Hepatocyte (in vitro differentiated cells): Measurements from ENCODE around the gene ZFAND2A. TPM values are rescaled to one million over a fixed set of nuclear protein-coding genes. Genes with fewer than 3 reads are reported as not detected.
A peak's percentile ranks its signal among the peaks of the same experiment; 100 is the strongest.

Experiments used
- DNase-seq: peaks from one replicate; pipeline ENCODE4 v3.0.0-alpha.2; 2016; ENCODE audit warnings: low spot score
- H2AFZ ChIP-seq: fragments of 200-600 bp; sonication (generic); 2 replicates; pipeline ENCODE4 v1.6.0; 2016; ENCODE audit warnings: antibody characterized with exemption, mild to moderate bottlenecking
- H3K27ac ChIP-seq: fragments of 200-600 bp; sonication (generic); 2 replicates; pipeline ENCODE4 v1.5.1; 2016; ENCODE audit warnings: mild to moderate bottlenecking
- H3K27me3 ChIP-seq: fragments of 200-600 bp; sonication (generic); 2 replicates; pipeline ENCODE4 v1.6.1; 2016
- H3K36me3 ChIP-seq: fragments of 200-600 bp; sonication (generic); replicated peaks from 2 replicates; pipeline ENCODE4 v1.5.1; 2016; ENCODE audit warnings: low read depth; ENCODE audit not compliant: insufficient read depth
- H3K4me1 ChIP-seq: fragments of 200-600 bp; sonication (generic); 2 replicates; pipeline ENCODE4 v1.5.1; 2016; ENCODE audit warnings: mild to moderate bottlenecking, moderate library complexity; ENCODE audit not compliant: insufficient read depth
- H3K4me2 ChIP-seq: fragments of 200-600 bp; sonication (generic); 2 replicates; pipeline ENCODE4 v1.6.0; 2016
- H3K4me3 ChIP-seq: fragments of 200-600 bp; sonication (generic); 2 replicates; pipeline ENCODE4 v1.5.1; 2016; ENCODE audit warnings: mild to moderate bottlenecking
- H3K79me2 ChIP-seq: fragments of 200-600 bp; sonication (generic); 2 replicates; pipeline ENCODE4 v1.6.0; 2017; ENCODE audit warnings: mild to moderate bottlenecking
- H3K9me2 ChIP-seq: fragments of 200-600 bp; sonication (generic); replicated peaks from 2 replicates; pipeline ENCODE4 v1.6.0; 2017; ENCODE audit warnings: mild to moderate bottlenecking; ENCODE audit not compliant: insufficient read depth
- H3K9me3 ChIP-seq: fragments of 200-600 bp; sonication (generic); 2 replicates; pipeline ENCODE4 v1.5.1; 2016; ENCODE audit warnings: low read depth, mild to moderate bottlenecking
- H4K20me1 ChIP-seq: fragments of 200-600 bp; sonication (generic); 2 replicates; pipeline ENCODE4 v1.6.0; 2016; ENCODE audit warnings: mild to moderate bottlenecking; ENCODE audit not compliant: insufficient read depth, poor library complexity, severe bottlenecking
- EZH2 ChIP-seq: fragments of 200-600 bp; sonication (generic); IDR thresholded peaks from 2 replicates; pipeline ENCODE4 v1.6.1; 2016; ENCODE audit warnings: antibody characterized with exemption, mild to moderate bottlenecking, borderline replicate concordance
- EZH2phosphoT487 ChIP-seq: fragments of 200-600 bp; sonication (generic); IDR thresholded peaks from one replicate; pipeline ENCODE4 v1.6.1; 2018; ENCODE audit warnings: antibody characterized with exemption, mild to moderate bottlenecking, low read depth, moderate library complexity; ENCODE audit not compliant: unreplicated experiment, severe bottlenecking
- WGBS: methylation state at CpG from one replicate; pipeline ENCODE4 v1.1.6; 2016; ENCODE audit warnings: low lambda C conversion rate; ENCODE audit errors: missing lambda C conversion rate; 5-methylcytosine and 5-hydroxymethylcytosine counted together
- polyA plus RNA-seq: library from polyadenylated mRNA; unstranded; fragments of >200 nt; fragmentation: Nextera tagmentation; extraction: Ambion mirVana; gene quantifications from 2 replicates; pipeline ENCODE4 v1.2.1, GENCODE V29; 2016
- total RNA-seq: library from RNA; depleted of rRNA; stranded (reverse); fragments of >200 nt; gene quantifications from 2 replicates; pipeline ENCODE4 v1.2.3, GENCODE V29; 2014
- TF ChIP-seq, protein P1 (sequence below): fragments of 200-600 bp; sonication (generic); IDR thresholded peaks from 2 replicates; pipeline ENCODE4 v1.5.1; 2016; ENCODE audit warnings: antibody characterized with exemption, mild to moderate bottlenecking; ENCODE audit not compliant: poor library complexity

The ZFAND2A gene
- total and polyA plus RNA-seq, 2 experiments from 2014 or later, result 35.4 to 54.3 TPM

DNA sequence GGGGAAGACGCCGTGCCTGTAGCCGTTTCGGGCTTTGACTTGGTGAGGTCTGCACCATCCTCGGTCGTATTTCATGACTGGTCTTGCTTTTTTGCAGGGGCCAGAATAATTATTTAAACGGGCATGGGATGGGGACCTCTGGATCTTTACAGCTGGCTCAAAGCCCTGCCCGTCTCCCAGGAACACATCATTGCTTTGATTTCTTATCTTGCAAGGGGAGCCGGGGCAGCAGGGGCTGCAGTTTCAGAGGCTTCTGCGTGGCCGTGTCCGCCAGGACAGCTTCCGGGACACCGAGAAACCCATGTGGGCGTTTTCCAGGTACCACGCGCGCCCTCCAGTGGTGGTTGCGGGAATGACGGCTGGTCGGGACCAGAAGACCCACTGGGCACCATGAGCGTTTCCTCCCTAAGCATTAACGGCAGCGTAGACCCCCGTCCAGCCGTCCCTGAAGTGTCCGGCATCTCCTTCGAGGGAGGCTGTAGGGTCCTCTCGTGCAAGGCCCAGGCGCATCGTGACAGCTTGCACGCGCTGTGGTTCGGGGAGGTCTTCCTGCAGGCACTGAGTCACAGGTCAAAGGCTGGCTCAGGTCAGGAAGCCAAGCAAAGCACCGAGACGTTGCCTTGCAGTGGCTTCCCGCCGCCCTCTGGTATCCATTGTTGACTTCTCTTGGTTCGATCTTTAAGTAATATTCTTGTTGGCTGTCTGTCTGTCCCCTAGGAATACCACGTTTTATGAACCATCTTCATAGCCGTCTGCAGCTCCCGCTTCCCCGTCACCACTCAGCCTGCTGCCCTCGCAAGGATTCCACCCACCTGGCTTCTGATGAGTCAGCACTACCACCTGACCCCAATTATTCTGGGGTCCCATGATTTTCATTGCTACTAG is 16.2 kb upstream of the ZFAND2A start:
- Histone ChIP-seq H3K9me3 (no peaks in the 10 kb centered on the region), H3K4me1 (no peaks in the 10 kb centered on the region), H3K4me3 (no peak overlapping the region), H2AFZ (peak overlapping the region; percentile 91), H3K36me3 (no peaks in the 10 kb centered on the region), H3K4me2 (peak overlapping the region; percentile 69), H3K79me2 (no peaks in the 10 kb centered on the region), H3K27ac (peak overlapping the region; percentile 28), H4K20me1 (no peaks in the 10 kb centered on the region), H3K27me3 (no peaks in the 10 kb centered on the region), H3K9me2 (no peaks in the 10 kb centered on the region)
- peak; percentile 84 for DNase-seq
- WGBS, result 30% methylated on average over 42 of the region's 44 CpGs
- no peak for TF ChIP-seq EZH2phosphoT487
- TF ChIP-seq, protein P1, sequence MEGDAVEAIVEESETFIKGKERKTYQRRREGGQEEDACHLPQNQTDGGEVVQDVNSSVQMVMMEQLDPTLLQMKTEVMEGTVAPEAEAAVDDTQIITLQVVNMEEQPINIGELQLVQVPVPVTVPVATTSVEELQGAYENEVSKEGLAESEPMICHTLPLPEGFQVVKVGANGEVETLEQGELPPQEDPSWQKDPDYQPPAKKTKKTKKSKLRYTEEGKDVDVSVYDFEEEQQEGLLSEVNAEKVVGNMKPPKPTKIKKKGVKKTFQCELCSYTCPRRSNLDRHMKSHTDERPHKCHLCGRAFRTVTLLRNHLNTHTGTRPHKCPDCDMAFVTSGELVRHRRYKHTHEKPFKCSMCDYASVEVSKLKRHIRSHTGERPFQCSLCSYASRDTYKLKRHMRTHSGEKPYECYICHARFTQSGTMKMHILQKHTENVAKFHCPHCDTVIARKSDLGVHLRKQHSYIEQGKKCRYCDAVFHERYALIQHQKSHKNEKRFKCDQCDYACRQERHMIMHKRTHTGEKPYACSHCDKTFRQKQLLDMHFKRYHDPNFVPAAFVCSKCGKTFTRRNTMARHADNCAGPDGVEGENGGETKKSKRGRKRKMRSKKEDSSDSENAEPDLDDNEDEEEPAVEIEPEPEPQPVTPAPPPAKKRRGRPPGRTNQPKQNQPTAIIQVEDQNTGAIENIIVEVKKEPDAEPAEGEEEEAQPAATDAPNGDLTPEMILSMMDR, result peak; percentile 90

DNA sequence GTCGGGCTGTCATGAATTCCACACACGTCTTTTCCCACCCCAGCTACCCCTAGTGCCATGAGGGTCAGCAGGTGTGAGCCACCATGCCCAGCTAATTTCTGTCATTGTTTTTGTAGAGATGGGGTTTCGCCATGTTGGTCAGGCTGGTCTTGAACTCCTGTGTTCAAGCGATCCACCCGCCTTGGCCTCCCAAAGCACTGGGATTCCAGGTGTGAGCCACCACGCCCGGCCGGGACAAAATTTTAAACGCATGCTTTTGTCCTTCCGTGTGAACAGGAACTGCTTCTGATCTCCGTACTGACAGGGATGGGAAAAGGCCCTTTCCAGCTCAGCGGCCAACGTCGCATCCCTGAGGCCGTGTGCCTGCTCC is 15.6 kb upstream of the ZFAND2A start:
- Histone ChIP-seq H3K27ac (peak overlapping the region; percentile 28), H3K4me3 (no peak overlapping the region), H3K9me2 (no peaks in the 10 kb centered on the region), H3K9me3 (no peaks in the 10 kb centered on the region), H3K4me2 (peak overlapping the region; percentile 69), H3K79me2 (no peaks in the 10 kb centered on the region), H2AFZ (peak overlapping the region; percentile 91), H3K27me3 (no peaks in the 10 kb centered on the region), H3K4me1 (no peaks in the 10 kb centered on the region), H4K20me1 (no peaks in the 10 kb centered on the region), H3K36me3 (no peaks in the 10 kb centered on the region)
- WGBS, result 94% methylated on average over 15 of the region's 15 CpGs
- TF ChIP-seq, protein P1, result no peak
- no peak for TF ChIP-seq EZH2phosphoT487
- no peak for TF ChIP-seq EZH2
- DNase-seq, result no peak

DNA sequence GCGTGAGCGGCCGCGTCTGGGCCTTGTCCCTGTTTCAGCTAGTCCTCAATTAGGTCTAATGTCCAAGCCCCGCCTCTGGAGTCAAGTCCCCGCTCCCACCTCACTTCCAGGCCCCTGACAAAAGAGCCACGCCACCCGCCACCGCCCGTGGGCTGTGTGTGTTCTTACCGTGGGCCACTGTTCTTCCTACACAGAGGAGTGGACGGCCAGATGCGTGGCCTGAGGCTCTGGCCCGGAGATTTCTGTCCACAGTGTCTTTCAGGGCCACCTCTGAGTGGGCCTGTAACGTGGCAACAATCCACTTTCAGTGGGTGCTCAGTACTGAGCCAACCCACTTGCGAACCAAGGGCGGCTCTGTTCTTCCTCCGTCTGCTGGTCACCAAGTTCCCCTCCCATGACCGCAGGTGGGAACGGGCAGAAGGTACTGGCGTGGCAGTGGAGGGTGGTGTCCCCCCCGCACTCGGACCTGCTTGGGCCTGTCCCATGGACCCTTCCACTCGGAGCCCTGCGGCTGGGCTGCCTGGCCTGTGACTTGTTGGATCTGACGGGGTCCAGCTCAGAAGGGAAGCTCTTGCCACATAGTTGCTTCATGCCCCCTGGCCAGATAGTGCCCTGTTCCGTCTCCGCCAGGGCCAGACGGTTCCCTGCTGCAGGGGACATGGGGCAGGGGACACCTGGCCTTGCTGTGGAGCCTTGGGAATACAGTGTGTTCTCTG is 15.0 kb upstream of the ZFAND2A start:
- DNase-seq, result no peak
- 94% methylated on average over 29 of the region's 29 CpGs for WGBS
- Histone ChIP-seq H3K9me2 (no peaks in the 10 kb centered on the region), H3K79me2 (no peaks in the 10 kb centered on the region), H4K20me1 (no peaks in the 10 kb centered on the region), H3K27me3 (no peaks in the 10 kb centered on the region), H3K4me1 (no peaks in the 10 kb centered on the region), H3K9me3 (no peaks in the 10 kb centered on the region), H2AFZ (no peak overlapping the region), H3K4me2 (no peak overlapping the region), H3K27ac (no peak overlapping the region), H3K4me3 (no peak overlapping the region), H3K36me3 (no peaks in the 10 kb centered on the region)
- TF ChIP-seq, protein P1, result no peak
- TF ChIP-seq EZH2phosphoT487 (no peak), EZH2 (no peak)
